Measurements from ENCODE around the gene TMTC1.

The TMTC1 gene

GRCh38 chr12:29609431-29610215 lies 174.1 kb downstream of the TMTC1 start:
- no peak for DNase-seq

- no peak for DNase-seq
Measured at GRCh38 chr12:29608581-29608980, 175.2 kb downstream of the TMTC1 start.

- no peak for DNase-seq
Measured at GRCh38 chr12:29599381-29599780, 184.4 kb downstream of the TMTC1 start.

- no peak for DNase-seq
Measured at GRCh38 chr12:29595071-29595755, 188.5 kb downstream of the TMTC1 start.

- no peak for DNase-seq
Measured at GRCh38 chr12:29593001-29593400, 190.7 kb downstream of the TMTC1 start.

GRCh38 chr12:29591140-29592020 lies 192.4 kb downstream of the TMTC1 start:
- no peak for DNase-seq

- no peak for DNase-seq
Measured at GRCh38 chr12:29589851-29590250, 193.9 kb downstream of the TMTC1 start.

- no peak for DNase-seq
Measured at GRCh38 chr12:29589286-29589820, 194.4 kb downstream of the TMTC1 start.

GRCh38 chr12:29582677-29583272 lies 201.0 kb downstream of the TMTC1 start:
- no peak for DNase-seq

- no peak for DNase-seq
Measured at GRCh38 chr12:29582146-29582545, 201.6 kb downstream of the TMTC1 start.

GRCh38 chr12:29581631-29582030 lies 202.1 kb downstream of the TMTC1 start:
- DNase-seq: no peak

- no peak for DNase-seq
Measured at GRCh38 chr12:29580971-29581370, 202.8 kb downstream of the TMTC1 start.

GRCh38 chr12:29578731-29579130 lies 205.0 kb downstream of the TMTC1 start:
- no peak for DNase-seq

- DNase-seq: no peak
Measured at GRCh38 chr12:29578070-29578469, 205.7 kb downstream of the TMTC1 start.

GRCh38 chr12:29574500-29574899 lies 209.2 kb downstream of the TMTC1 start:
- DNase-seq: no peak

- DNase-seq: no peak
Measured at GRCh38 chr12:29572938-29573337, 210.8 kb downstream of the TMTC1 start.

GRCh38 chr12:29572464-29572863 lies 211.3 kb downstream of the TMTC1 start:
- DNase-seq: no peak

- DNase-seq: no peak
Measured at GRCh38 chr12:29569132-29569757, 214.5 kb downstream of the TMTC1 start.

- no peak for DNase-seq
Measured at GRCh38 chr12:29566441-29566840, 217.3 kb downstream of the TMTC1 start.

- DNase-seq: no peak
Measured at GRCh38 chr12:29565727-29566126, 218.0 kb downstream of the TMTC1 start.

- DNase-seq: no peak
Measured at GRCh38 chr12:29564925-29565324, 218.8 kb downstream of the TMTC1 start.

- no peak for DNase-seq
Measured at GRCh38 chr12:29563636-29564035, 220.1 kb downstream of the TMTC1 start.

All from NCI-H2107 (cell line).